IMR-90 (cell line): Measurements from ENCODE around the gene BTD. TPM values are rescaled to one million over a fixed set of nuclear protein-coding genes. Genes with fewer than 3 reads are reported as not detected.

Source experiments
- ATAC-seq: fragments of 200-7000 bp; cut with Tn5 transposase; 2 replicates; pipeline ENCODE4 v1.9.1; 2020; ENCODE audit warnings: low read depth, mild to moderate bottlenecking, moderate library complexity
- BruUV-seq: library from RNA; stranded (reverse); fragments of 400-500 nt; replicated peaks from 2 replicates; lab custom pipeline; 2021; lab: Mats Ljungman, UMichigan
- CTCF ChIA-PET: fragments of 300-600 bp; formaldehyde crosslinking; extraction: SDS; loops from one replicate; lab custom pipeline; 2021; ENCODE audit warnings: antibody characterized with exemption; lab: Yijun Ruan, JAX
- POLR2A ChIA-PET: fragments of 300-600 bp; sonication (Branson Sonifier 250); formaldehyde crosslinking; loops from one replicate; lab custom pipeline; 2022; ENCODE audit warnings: antibody characterized with exemption; ENCODE audit not compliant: unreplicated experiment; lab: Charles Lee
- DNase-seq: peaks from one replicate; pipeline ENCODE4 v3.0.0; 2013
- H2AFZ ChIP-seq: replicated peaks from 2 replicates; pipeline ENCODE3; 2013; ENCODE audit warnings: low read length, mild to moderate bottlenecking; ENCODE audit not compliant: poor library complexity
- H2AK5ac ChIP-seq: 2 replicates; pipeline ENCODE4 v1.6.1; 2013; ENCODE audit warnings: low read depth, low read length, inconsistent platforms
- H2AK9ac ChIP-seq: replicated peaks from 2 replicates; pipeline ENCODE3; 2013; ENCODE audit warnings: mild to moderate bottlenecking, low read depth, low read length, moderate library complexity; ENCODE audit not compliant: poor library complexity
- H2BK120ac ChIP-seq: 2 replicates; pipeline ENCODE4 v1.6.1; 2013; ENCODE audit warnings: low read depth, low read length, inconsistent platforms
- H2BK15ac ChIP-seq: 3 replicates; pipeline ENCODE4 v1.6.1; 2013; ENCODE audit warnings: low read depth, low read length, inconsistent platforms
- H2BK20ac ChIP-seq: 2 replicates; pipeline ENCODE4 v1.6.1; 2013; ENCODE audit warnings: low read depth, mild to moderate bottlenecking, inconsistent platforms, low read length, moderate library complexity
- H2BK5ac ChIP-seq: 2 replicates; pipeline ENCODE4 v1.6.1; 2013; ENCODE audit warnings: mild to moderate bottlenecking, low read depth, low read length, inconsistent platforms; ENCODE audit not compliant: poor library complexity, severe bottlenecking
- H3K14ac ChIP-seq: replicated peaks from 2 replicates; pipeline ENCODE4 v1.6.1; 2013; ENCODE audit warnings: low read depth, low read length, inconsistent platforms
- H3K18ac ChIP-seq: 2 replicates; pipeline ENCODE4 v1.6.1; 2013; ENCODE audit warnings: low read depth, low read length, control low read depth
- H3K23ac ChIP-seq: 2 replicates; pipeline ENCODE4 v1.6.1; 2013; ENCODE audit warnings: low read depth, low read length, inconsistent platforms
- H3K27ac ChIP-seq: 2 replicates; pipeline ENCODE4 v1.5.1; 2013; ENCODE audit warnings: mild to moderate bottlenecking, control low read depth, low read length; ENCODE audit not compliant: insufficient read depth
- H3K27me3 ChIP-seq: 2 replicates; pipeline ENCODE4 v1.6.1; 2013; ENCODE audit warnings: low read length; ENCODE audit not compliant: control insufficient read depth, insufficient read depth
- H3K36me3 ChIP-seq: 2 replicates; pipeline ENCODE4 v1.6.1; 2013; ENCODE audit warnings: low read length, mixed read lengths; ENCODE audit not compliant: control insufficient read depth, insufficient read depth
- H3K4ac ChIP-seq: 2 replicates; pipeline ENCODE4 v1.6.1; 2013; ENCODE audit warnings: low read depth, low read length, inconsistent platforms
- H3K4me1 ChIP-seq: 2 replicates; pipeline ENCODE4 v1.6.1; 2013; ENCODE audit warnings: low read length, mixed read lengths; ENCODE audit not compliant: control insufficient read depth, insufficient read depth
- H3K4me2 ChIP-seq: 2 replicates; pipeline ENCODE4 v1.6.1; 2013; ENCODE audit warnings: low read depth, mild to moderate bottlenecking, control low read depth, low read length, moderate library complexity
- H3K4me3 ChIP-seq: 2 replicates; pipeline ENCODE4 v1.5.1; 2013; ENCODE audit warnings: low read depth, mild to moderate bottlenecking, control low read depth, low read length, moderate library complexity; ENCODE audit not compliant: insufficient read depth
- H3K56ac ChIP-seq: 2 replicates; pipeline ENCODE4 v1.6.1; 2013; ENCODE audit warnings: low read length, inconsistent platforms; ENCODE audit not compliant: insufficient read depth; ENCODE audit errors: extremely low read depth
- H3K79me1 ChIP-seq, 2 experiments: 2 replicates each; pipeline ENCODE4 v1.6.1; 2013; ENCODE audit warnings: low read length in 2 of 2, inconsistent platforms in 1 of 2, low read depth in 1 of 2
- H3K9ac ChIP-seq: 2 replicates; pipeline ENCODE4 v1.6.1; 2013; ENCODE audit warnings: low read depth, low read length, control low read depth
- H3K9me1 ChIP-seq: 2 replicates; pipeline ENCODE4 v1.6.1; 2013; ENCODE audit warnings: low read length, inconsistent platforms; ENCODE audit not compliant: insufficient read depth
- H3K9me3 ChIP-seq: 2 replicates; pipeline ENCODE4 v1.6.1; 2013; ENCODE audit warnings: low read length; ENCODE audit not compliant: control insufficient read depth, insufficient read depth
- H4K20me1 ChIP-seq: 2 replicates; pipeline ENCODE4 v1.6.1; 2013; ENCODE audit warnings: low read length, inconsistent platforms; ENCODE audit not compliant: insufficient read depth
- H4K5ac ChIP-seq: 2 replicates; pipeline ENCODE4 v1.6.1; 2013; ENCODE audit warnings: mild to moderate bottlenecking, low read depth, low read length, control low read depth
- H4K8ac ChIP-seq, 2 experiments: 2 replicates each; pipeline ENCODE4 v1.6.1; 2013; ENCODE audit warnings: low read depth in 2 of 2, low read length in 2 of 2, control low read depth in 1 of 2, inconsistent platforms in 1 of 2
- H4K91ac ChIP-seq: 2 replicates; pipeline ENCODE4 v1.6.1; 2013; ENCODE audit warnings: low read depth, low read length, inconsistent platforms; ENCODE audit not compliant: insufficient read depth
- BHLHE40 ChIP-seq: fragments of 150-350 bp; IDR thresholded peaks from 2 replicates; pipeline ENCODE4 v1.6.1; 2016; ENCODE audit warnings: mild to moderate bottlenecking, low read depth, low read length
- CEBPB ChIP-seq: IDR thresholded peaks from 2 replicates; pipeline ENCODE4 v1.6.1; 2012; ENCODE audit warnings: low read depth, low read length, improper control_type of control experiment
- CHD1 ChIP-seq: IDR thresholded peaks from 2 replicates; pipeline ENCODE4 v1.6.1; 2012; ENCODE audit warnings: low read depth, low read length, improper control_type of control experiment
- ELK1 ChIP-seq: fragments of 150-350 bp; IDR thresholded peaks from 2 replicates; pipeline ENCODE4 v1.6.1; 2016; ENCODE audit warnings: low read depth, mild to moderate bottlenecking, low read length, moderate library complexity, borderline replicate concordance
- FOS ChIP-seq: fragments of 150-350 bp; IDR thresholded peaks from 2 replicates; pipeline ENCODE4 v1.6.1; 2016; ENCODE audit warnings: low read depth, low read length
- MAFK ChIP-seq: IDR thresholded peaks from 2 replicates; pipeline ENCODE4 v1.6.1; 2012; ENCODE audit warnings: low read depth, low read length, improper control_type of control experiment
- MAZ ChIP-seq: IDR thresholded peaks from 2 replicates; pipeline ENCODE4 v1.6.1; 2012; ENCODE audit warnings: low read depth, mild to moderate bottlenecking, low read length, improper control_type of control experiment, moderate library complexity, borderline replicate concordance
- MXI1 ChIP-seq: IDR thresholded peaks from 2 replicates; pipeline ENCODE4 v1.6.1; 2012; ENCODE audit warnings: low read depth, mild to moderate bottlenecking, low read length, moderate library complexity, borderline replicate concordance
- NFE2L2 ChIP-seq: fragments of 150-350 bp; IDR thresholded peaks from 2 replicates; pipeline ENCODE4 v1.6.1; 2016; ENCODE audit warnings: low read depth, mild to moderate bottlenecking, low read length
- POLR2A ChIP-seq: IDR thresholded peaks from 2 replicates; pipeline ENCODE4 v1.6.1; 2012; ENCODE audit warnings: mild to moderate bottlenecking, low read depth, low read length
- RAD21 ChIP-seq: IDR thresholded peaks from 2 replicates; pipeline ENCODE4 v1.6.1; 2012; ENCODE audit warnings: low read length, improper control_type of control experiment
- RCOR1 ChIP-seq: IDR thresholded peaks from 2 replicates; pipeline ENCODE4 v1.6.1; 2012; ENCODE audit warnings: mild to moderate bottlenecking, low read length, improper control_type of control experiment; ENCODE audit not compliant: insufficient replicate concordance
- RFX5 ChIP-seq: IDR thresholded peaks from 2 replicates; pipeline ENCODE4 v1.8.0; 2012; ENCODE audit warnings: low read depth, mild to moderate bottlenecking, low read length, moderate library complexity
- SMC3 ChIP-seq: fragments of 150-350 bp; IDR thresholded peaks from 2 replicates; pipeline ENCODE4 v1.6.1; 2016; ENCODE audit warnings: low read depth, mild to moderate bottlenecking, antibody characterized with exemption, low read length, moderate library complexity
- USF2 ChIP-seq: fragments of 150-350 bp; IDR thresholded peaks from 2 replicates; pipeline ENCODE4 v1.6.1; 2017; ENCODE audit warnings: mild to moderate bottlenecking, antibody characterized with exemption, low read length, low read depth
- WGBS, 2 experiments: methylation state at CpG; one replicate each; pipeline versions ENCODE4 v1.1.5 to v1.1.7; 2013; ENCODE audit warnings: missing lambda C conversion rate in 2 of 2; ENCODE audit not compliant: insufficient read length in 1 of 2; ENCODE audit errors: extremely low coverage in 2 of 2; 5-methylcytosine and 5-hydroxymethylcytosine counted together
- dilution Hi-C: fragments of 300-500 bp; cut with HindIII; formaldehyde crosslinking; loops from one replicate; pipeline ENCODE4 v1.14.3; 2018; ENCODE audit warnings: low sequenced_read_pairs; ENCODE audit not compliant: unreplicated experiment
- in situ Hi-C: fragments of 300-500 bp; cut with MboI; formaldehyde crosslinking; loops from 3 replicates; pipeline ENCODE4 v1.14.3; 2019; ENCODE audit warnings: low sequenced_read_pairs, inconsistent platforms, mixed read lengths
- intact Hi-C: fragments of 100-400 bp; cut with micrococcal nuclease; formaldehyde crosslinking; loops from 2 replicates; pipeline ENCODE4 v1.10.0; 2022
- polyA plus RNA-seq, 3 experiments: library from polyadenylated mRNA; depleted of rRNA; stranded (reverse); fragments of >200 nt; gene quantifications; 2 replicates each; pipeline ENCODE4 v1.2.3, GENCODE V29; 2012; ENCODE audit warnings: low replicate concordance in 1 of 3
- total RNA-seq: library from RNA; depleted of rRNA; stranded (reverse); fragments of >200 nt; gene quantifications from 2 replicates; pipeline ENCODE4 v1.2.3, GENCODE V29; 2012

Gene BTD
- total and polyA plus RNA-seq, 2 of the 4 experiments (the other 2 are of a cell fraction), result 14.8 to 21.1 TPM

GRCh38 chr3:15633766-15634598 lies 32.4 kb downstream of the BTD start:
- Histone ChIP-seq H3K79me1 (peaks cover 15 to 42% of the 10 kb centered on the region in 2 experiments; a peak in 3 of 4 replicates), H2AK5ac (peak overlapping the region; percentile 24; the same call in 1 of the 2 replicates), H3K9ac (no peak overlapping the region), H3K9me3 (no peaks in the 10 kb centered on the region), H3K36me3 (no peaks in the 10 kb centered on the region), H3K14ac (peak overlapping the region; percentile 82), H3K27me3 (no peaks in the 10 kb centered on the region), H2BK120ac (peak overlapping the region; percentile 89), H3K9me1 (peaks cover 25% of the 10 kb centered on the region), H4K91ac (peak overlapping the region; percentile 90), H2BK5ac (peak overlapping the region; percentile 92), H3K18ac (peak overlapping the region; percentile 79), H2BK20ac (peak overlapping the region; percentile 83), H2BK15ac (peak overlapping the region; percentile 93; the same call in 2 of the 3 replicates), H3K4me3 (no peak overlapping the region), H3K4me2 (peak overlapping the region; percentile 27; the same call in 1 of the 2 replicates), H3K56ac (peak overlapping the region; percentile 56; the same call in 1 of the 2 replicates), H3K27ac (peak overlapping the region; percentile 66), H3K4me1 (peaks cover 40% of the 10 kb centered on the region), H3K4ac (peak overlapping the region; percentile 81), H4K20me1 (no peaks in the 10 kb centered on the region), H3K23ac (peak overlapping the region; percentile 71; the same call in 1 of the 2 replicates), H2AFZ (no peak overlapping the region), H4K8ac (peak overlapping the region; percentile 11 to 70; a peak in 3 of 4 replicates), H2AK9ac (no peak overlapping the region), H4K5ac (peak overlapping the region; percentile 69)
- WGBS, 2 experiments, result 44% methylated on average over 1 of the region's 4 CpGs; no CpG with 5 or more reads in 1 of the 2 experiments
- CTCF ChIA-PET, result interaction anchor here (1.4 to 1.7 kb wide), 4 partner anchors 10 to 348 kb away, joined by 3 to 6 read pairs (median 5); no protein-coding TSS in a partner anchor
- intact Hi-C loops, result loop anchor here (5.0 to 10.0 kb wide), 3 partner anchors 163 to 611 kb away; partner anchors contain the start of gene ANKRD28
- in situ Hi-C loops, result loop anchor here (25.0 kb wide), 2 partner anchors 428 to 603 kb away; no protein-coding TSS in a partner anchor
- BruUV-seq, result no TSS peak
- peak; percentile 33 for ATAC-seq
- dilution Hi-C loops, result no loop called here
- DNase-seq, result peak; percentile 47
- POLR2A ChIA-PET, result interaction anchor here (1.1 kb wide), 1 partner anchor 163 kb away, joined by 3 read pairs; no protein-coding TSS in a partner anchor
- no peak for TF ChIP-seq RFX5
- no peak for TF ChIP-seq CEBPB
- TF ChIP-seq BHLHE40, result no peak
- TF ChIP-seq MXI1, result no peak
- no peak for TF ChIP-seq NFE2L2
- no peak for TF ChIP-seq MAFK
- TF ChIP-seq CHD1, result no peak
- TF ChIP-seq POLR2A, result no peak
- TF ChIP-seq RCOR1, result no peak
- no peak for TF ChIP-seq RAD21
- no peak for TF ChIP-seq FOS
- no peak for TF ChIP-seq SMC3
- no peak for TF ChIP-seq MAZ
- TF ChIP-seq ELK1, result no peak
- TF ChIP-seq USF2, result no peak
